HepG2 (cell line): Measurements from ENCODE around the gene PPCDC. TPM values are rescaled to one million over a fixed set of nuclear protein-coding genes. Genes with fewer than 3 reads are reported as not detected.

Experiments used
- HMG20A ChIP-seq: IDR thresholded peaks from 2 replicates; pipeline ENCODE4 v1.6.1; 2016; ENCODE audit warnings: borderline replicate concordance
- NFATC3 ChIP-seq: sonication (generic); formaldehyde crosslinking; IDR thresholded peaks from 2 replicates; pipeline ENCODE4 v1.5.1; 2020; ENCODE audit warnings: mild to moderate bottlenecking, missing genetic modification reagents
- NONO ChIP-seq, 2 experiments: fragments of 450-650 bp in 1 of 2; sonication (generic) in 1 of 2; formaldehyde crosslinking in 1 of 2; IDR thresholded peaks in 1 of 2; conservative IDR thresholded peaks in 1 of 2; 2 replicates each; pipeline versions ENCODE4 v1.6.1 to v1.8.0; 2017 to 2022; ENCODE audit warnings: mild to moderate bottlenecking in 1 of 2, missing genetic modification reagents in 1 of 2, moderate library complexity in 1 of 2
- PRPF4 ChIP-seq: fragments of 200-400 bp; formaldehyde crosslinking; IDR thresholded peaks from 2 replicates; pipeline ENCODE4 v1.6.1; 2016; ENCODE audit warnings: low read length, low read depth; ENCODE audit not compliant: poor library complexity, severe bottlenecking
- STAT5B ChIP-seq: sonication (generic); formaldehyde crosslinking; IDR thresholded peaks from 2 replicates; pipeline ENCODE4 v1.4.0; 2020; ENCODE audit warnings: missing genetic modification reagents
- SYNCRIP ChIP-seq: fragments of 200-400 bp; formaldehyde crosslinking; IDR thresholded peaks from 2 replicates; pipeline ENCODE4 v1.6.1; 2018; ENCODE audit warnings: mild to moderate bottlenecking, low read depth, low read length; ENCODE audit not compliant: insufficient read depth
- ZGPAT ChIP-seq: IDR thresholded peaks from 2 replicates; pipeline ENCODE4 v1.6.1; 2016; ENCODE audit warnings: mild to moderate bottlenecking
- ZNF234 ChIP-seq: sonication (generic); formaldehyde crosslinking; conservative IDR thresholded peaks from 2 replicates; pipeline ENCODE4 v1.5.1; 2020; ENCODE audit warnings: mild to moderate bottlenecking, missing genetic modification reagents
- polyA plus RNA-seq, 8 experiments: library from polyadenylated mRNA; depleted of rRNA in 3 of 8; stranded (reverse) in 7 of 8; unstranded in 1 of 8; fragments of >200 nt; fragmentation: Illumina TruSeq in 4 of 8; extraction: Trizol in 4 of 8; gene quantifications; 2 replicates each; pipeline versions ENCODE4 v1.2.1 to v1.2.3, GENCODE V29; 2011 to 2016; ENCODE audit warnings: low read depth in 4 of 8, missing spikeins in 1 of 8, mixed read lengths in 1 of 8; ENCODE audit not compliant: insufficient read depth in 1 of 8
- total RNA-seq, 5 experiments: library from RNA; depleted of rRNA; stranded (reverse); fragments of >200 nt; fragmentation: Illumina TruSeq; extraction: Trizol; gene quantifications; 2 replicates each; pipeline ENCODE4 v1.2.3, GENCODE V29; 2016; ENCODE audit warnings: low read depth in 1 of 5
- TF ChIP-seq, protein P1 (sequence below): sonication (generic); formaldehyde crosslinking; IDR thresholded peaks from 2 replicates; pipeline ENCODE4 v1.5.1; 2020; ENCODE audit warnings: missing genetic modification reagents, mild to moderate bottlenecking, borderline replicate concordance
- TF ChIP-seq, protein P2 (sequence below): sonication (generic); formaldehyde crosslinking; IDR thresholded peaks from 2 replicates; pipeline ENCODE4 v1.5.1; 2020; ENCODE audit warnings: mild to moderate bottlenecking, missing genetic modification reagents, moderate library complexity

The PPCDC gene
- total and polyA plus RNA-seq, 2 of the 13 experiments (the other 11 are each of a cell fraction or from before 2014, with no cell fraction given) = 12.3 to 12.8 TPM

DNA sequence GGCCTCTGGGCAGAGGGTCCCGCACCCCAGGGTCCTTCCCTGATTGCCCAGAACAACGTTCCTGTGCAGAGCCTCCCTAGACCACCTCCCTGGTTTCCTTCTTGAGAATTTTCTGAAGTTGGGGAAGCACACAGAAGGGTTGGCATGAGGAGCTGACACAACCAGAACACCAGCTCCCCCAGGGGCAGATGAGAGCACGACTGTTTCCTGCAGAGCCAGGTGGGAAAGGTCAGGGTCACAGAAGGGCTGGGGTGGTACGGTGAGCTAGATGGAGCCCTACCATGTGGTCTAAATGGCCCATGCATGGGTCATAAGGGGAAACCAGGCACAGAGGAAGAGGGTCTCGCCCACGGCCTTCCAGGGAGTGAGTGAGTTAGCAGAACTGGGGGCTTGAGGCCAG lies 10.4 kb downstream of the PPCDC start (continued):
- TF ChIP-seq PRPF4 (no peak), HMG20A (CRISPR knock-in tag) (no peak), ZGPAT (CRISPR knock-in tag) (no peak), ZNF234 (CRISPR knock-in tag) (no peak), NONO (IDR thresholded peaks at IDR 0.05) (no peak), NONO (CRISPR knock-in tag; conservative IDR thresholded peaks at IDR 0.05) (no peak), STAT5B (no peak), NFATC3 (CRISPR knock-in tag) (no peak), SYNCRIP (no peak)
- TF ChIP-seq, protein P1, sequence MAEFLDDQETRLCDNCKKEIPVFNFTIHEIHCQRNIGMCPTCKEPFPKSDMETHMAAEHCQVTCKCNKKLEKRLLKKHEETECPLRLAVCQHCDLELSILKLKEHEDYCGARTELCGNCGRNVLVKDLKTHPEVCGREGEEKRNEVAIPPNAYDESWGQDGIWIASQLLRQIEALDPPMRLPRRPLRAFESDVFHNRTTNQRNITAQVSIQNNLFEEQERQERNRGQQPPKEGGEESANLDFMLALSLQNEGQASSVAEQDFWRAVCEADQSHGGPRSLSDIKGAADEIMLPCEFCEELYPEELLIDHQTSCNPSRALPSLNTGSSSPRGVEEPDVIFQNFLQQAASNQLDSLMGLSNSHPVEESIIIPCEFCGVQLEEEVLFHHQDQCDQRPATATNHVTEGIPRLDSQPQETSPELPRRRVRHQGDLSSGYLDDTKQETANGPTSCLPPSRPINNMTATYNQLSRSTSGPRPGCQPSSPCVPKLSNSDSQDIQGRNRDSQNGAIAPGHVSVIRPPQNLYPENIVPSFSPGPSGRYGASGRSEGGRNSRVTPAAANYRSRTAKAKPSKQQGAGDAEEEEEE (CRISPR knock-in tag) = no peak
- TF ChIP-seq, protein P2, sequence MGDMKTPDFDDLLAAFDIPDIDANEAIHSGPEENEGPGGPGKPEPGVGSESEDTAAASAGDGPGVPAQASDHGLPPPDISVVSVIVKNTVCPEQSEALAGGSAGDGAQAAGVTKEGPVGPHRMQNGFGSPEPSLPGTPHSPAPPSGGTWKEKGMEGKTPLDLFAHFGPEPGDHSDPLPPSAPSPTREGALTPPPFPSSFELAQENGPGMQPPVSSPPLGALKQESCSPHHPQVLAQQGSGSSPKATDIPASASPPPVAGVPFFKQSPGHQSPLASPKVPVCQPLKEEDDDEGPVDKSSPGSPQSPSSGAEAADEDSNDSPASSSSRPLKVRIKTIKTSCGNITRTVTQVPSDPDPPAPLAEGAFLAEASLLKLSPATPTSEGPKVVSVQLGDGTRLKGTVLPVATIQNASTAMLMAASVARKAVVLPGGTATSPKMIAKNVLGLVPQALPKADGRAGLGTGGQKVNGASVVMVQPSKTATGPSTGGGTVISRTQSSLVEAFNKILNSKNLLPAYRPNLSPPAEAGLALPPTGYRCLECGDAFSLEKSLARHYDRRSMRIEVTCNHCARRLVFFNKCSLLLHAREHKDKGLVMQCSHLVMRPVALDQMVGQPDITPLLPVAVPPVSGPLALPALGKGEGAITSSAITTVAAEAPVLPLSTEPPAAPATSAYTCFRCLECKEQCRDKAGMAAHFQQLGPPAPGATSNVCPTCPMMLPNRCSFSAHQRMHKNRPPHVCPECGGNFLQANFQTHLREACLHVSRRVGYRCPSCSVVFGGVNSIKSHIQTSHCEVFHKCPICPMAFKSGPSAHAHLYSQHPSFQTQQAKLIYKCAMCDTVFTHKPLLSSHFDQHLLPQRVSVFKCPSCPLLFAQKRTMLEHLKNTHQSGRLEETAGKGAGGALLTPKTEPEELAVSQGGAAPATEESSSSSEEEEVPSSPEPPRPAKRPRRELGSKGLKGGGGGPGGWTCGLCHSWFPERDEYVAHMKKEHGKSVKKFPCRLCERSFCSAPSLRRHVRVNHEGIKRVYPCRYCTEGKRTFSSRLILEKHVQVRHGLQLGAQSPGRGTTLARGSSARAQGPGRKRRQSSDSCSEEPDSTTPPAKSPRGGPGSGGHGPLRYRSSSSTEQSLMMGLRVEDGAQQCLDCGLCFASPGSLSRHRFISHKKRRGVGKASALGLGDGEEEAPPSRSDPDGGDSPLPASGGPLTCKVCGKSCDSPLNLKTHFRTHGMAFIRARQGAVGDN = peak; percentile 22; the same call in 1 of the 2 replicates
